Urothelium cell line (cell line): ENCODE measurements around the gene IRF3.

Source experiments
- DNase-seq: peaks from one replicate; pipeline ENCODE4 v3.0.0; 2011; ENCODE audit warnings: low spot score, mixed read lengths
- FAIRE-seq: peaks from 2 replicates; lab custom pipeline; 2011; peaks lifted over from hg19 to GRCh38; lab: Jason Lieb, UNC

The IRF3 gene

DNA sequence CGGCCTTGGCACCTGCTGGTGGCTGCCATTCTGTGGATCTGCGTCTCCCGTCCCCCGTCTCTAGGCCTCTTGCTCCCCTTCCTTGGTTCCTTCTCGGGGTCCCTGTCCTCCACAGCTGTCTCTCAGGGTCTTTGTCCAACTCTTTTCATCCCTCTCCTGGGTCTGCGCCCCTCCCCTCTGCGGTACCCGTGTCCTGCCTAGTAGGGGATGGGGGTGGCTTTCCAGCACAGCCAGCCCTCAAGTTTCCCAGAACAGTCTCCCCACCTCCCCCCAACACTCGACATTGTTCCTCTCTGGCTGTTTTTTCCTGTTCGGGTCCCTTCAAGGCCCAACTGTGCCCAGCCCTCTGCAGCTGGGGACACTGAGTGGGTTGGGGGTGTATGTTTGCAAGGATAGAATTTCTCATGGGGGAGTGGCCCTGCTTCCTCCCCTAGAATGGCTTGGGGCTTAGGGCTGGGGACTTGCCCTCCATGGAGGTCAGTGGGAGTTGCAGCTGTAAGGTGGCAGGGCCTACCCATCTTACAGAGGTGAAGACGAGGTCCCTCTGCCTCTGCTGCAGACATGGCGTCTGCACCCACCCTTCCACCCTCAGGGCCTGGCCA, 23.0 kb upstream of the IRF3 start:
- FAIRE-seq (no peak), DNase-seq (no peak)

DNA sequence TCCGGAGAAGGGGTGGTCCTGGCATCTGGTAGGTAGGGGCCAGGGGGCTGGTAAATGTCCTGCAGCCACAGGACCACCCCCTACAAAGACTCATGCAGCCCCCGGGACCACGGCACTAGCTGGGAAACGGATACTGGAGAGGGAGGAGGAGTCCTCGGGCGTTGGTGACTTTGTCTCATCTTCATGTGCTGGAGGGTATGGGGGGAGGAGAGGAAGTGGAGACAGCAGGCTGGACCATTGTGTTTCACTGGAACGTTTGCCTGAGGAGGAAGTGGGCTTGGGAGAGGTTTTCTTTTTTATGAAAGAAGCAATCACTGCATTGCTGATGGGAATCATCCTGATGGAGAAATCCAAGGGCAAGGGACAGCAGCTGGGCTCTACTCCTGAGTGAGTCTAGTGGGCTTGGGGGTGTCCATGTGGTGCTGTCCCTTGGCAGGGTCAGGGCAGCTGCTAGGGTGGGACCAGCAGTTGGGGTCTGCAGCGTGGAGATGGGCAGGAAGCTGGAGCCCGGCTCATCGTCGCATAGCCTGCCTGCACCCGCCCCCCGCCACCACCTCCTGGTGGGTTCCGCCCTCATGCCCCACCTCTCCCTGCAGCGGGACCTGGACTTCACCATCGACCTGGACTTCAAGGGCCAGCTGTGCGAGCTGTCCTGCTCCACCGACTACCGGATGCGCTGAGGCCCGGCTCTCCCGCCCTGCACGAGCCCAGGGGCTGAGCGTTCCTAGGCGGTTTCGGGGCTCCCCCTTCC, 22.1 kb upstream of the IRF3 start:
- FAIRE-seq (no peak), DNase-seq (no peak)

GRCh38 chr19:49687150-49687549, 21.5 kb upstream of the IRF3 start:
- FAIRE-seq = no peak
- DNase-seq = no peak

DNA sequence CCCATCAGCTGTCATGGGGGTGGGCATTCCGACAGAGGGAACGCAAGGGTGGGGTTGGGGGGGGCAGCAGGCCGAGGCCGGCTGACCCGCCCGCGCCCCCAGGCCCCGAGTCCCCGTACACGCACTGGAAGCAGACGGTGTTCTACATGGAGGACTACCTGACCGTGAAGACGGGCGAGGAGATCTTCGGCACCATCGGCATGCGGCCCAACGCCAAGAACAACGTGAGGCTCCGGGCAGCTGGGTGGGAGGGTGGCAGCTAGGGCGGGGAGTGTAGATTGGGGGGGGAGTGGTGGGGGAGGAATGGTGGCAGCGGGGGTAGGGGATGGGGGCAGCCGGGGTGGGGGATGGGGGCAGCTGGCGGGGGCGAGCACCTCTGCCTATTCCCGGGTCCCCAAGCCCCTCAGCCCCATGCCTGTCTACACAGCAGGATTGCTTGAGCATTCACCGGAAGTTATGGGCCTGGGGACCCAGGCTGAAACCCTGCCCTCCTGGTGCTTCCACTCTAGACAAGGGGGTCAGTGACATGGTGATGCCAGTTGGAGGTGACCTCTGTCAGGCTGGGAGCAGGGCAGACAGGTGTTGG, 20.9 kb upstream of the IRF3 start:
- FAIRE-seq (no peak), DNase-seq (no peak)

GRCh38 chr19:49685845-49686332, 20.2 kb upstream of the IRF3 start:
- FAIRE-seq = no peak
- DNase-seq = no peak

DNA sequence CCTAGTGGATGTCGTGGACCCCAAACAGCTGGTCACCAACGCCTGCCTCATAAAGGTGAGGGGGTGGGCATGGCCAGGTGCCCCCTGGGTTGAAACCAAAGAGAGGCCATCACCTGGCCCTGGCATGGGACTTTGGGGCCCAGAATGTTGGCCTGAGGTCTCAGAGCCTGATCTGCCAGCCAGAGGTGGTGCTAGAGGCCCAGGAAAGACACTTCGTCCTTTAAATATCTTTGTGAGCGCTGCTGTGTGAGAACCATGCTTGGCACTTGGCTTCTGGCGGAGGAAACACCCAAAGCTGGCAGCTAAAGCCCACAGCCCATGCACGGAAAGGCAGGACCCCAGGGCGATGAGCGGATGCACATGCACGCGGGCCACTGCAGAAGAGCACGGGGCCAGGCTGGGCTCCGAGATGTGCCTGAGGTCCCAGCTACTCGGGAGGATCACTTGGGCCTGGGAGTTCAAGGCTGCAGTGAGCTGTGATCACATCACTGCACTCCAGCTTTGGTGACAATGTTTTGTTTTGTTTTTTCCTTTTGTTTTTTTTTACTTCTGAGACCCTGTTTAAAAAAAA, 19.4 kb upstream of the IRF3 start:
- no peak for DNase-seq
- FAIRE-seq = no peak

- DNase-seq (no peak), FAIRE-seq (no peak)
Observed at GRCh38 chr19:49684251-49684982, 18.8 kb upstream of the IRF3 start.

- FAIRE-seq (no peak), DNase-seq (no peak)
Observed at GRCh38 chr19:49683814-49684250, 18.2 kb upstream of the IRF3 start.

- FAIRE-seq (no peak), DNase-seq (no peak)
Observed at GRCh38 chr19:49682274-49682673, 16.6 kb upstream of the IRF3 start.

- DNase-seq (no peak), FAIRE-seq (no peak)
Observed at GRCh38 chr19:49681830-49682229, 16.2 kb upstream of the IRF3 start.

DNA sequence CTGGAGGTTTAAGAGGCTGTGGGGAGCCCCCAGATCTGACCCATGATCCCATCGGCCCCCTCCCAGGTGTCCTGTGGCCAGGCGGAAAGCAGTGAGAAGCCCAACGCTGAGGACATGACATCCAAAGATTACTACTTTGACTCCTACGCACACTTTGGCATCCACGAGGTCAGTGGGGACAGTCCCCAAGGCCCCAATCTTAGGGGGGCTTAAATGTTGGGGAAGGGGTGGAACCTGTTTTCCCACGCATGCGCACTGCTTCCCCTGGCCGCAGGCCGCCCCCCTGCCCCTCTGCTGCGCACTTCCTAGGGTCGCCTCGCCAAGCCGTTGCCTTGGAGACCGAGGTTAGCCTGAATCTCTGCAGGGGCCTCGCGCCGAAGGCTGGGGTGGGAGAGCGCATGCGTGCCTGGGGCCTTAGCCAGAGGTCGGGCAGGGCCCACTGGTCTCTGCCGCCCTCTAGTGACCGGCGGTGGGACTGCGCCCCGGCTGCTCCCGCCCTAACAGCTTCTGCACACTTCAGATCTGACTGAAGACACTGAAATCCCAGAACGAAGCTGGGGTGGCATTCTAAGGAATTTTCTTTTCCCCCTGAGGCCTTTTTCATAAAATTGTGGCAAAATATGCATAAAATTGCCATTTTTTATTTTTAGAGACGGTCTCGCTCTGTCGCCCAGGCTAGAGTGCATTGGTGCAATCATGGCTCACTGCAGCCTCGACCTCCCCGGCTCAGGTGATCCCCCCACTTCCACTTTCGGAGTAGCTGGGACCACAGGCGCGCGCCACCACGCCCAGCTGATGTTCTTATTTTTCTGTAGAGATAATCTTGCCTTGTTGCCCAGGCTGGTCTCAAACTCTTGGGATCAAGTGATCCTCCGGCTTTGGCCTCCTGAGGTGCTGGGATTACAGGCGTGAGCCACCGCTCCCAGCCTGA, 15.0 kb upstream of the IRF3 start:
- DNase-seq = peak; percentile 92
- peak; percentile 65 for FAIRE-seq

- DNase-seq (no peak), FAIRE-seq (no peak)
Observed at GRCh38 chr19:49679771-49680413, 14.2 kb upstream of the IRF3 start.

DNA sequence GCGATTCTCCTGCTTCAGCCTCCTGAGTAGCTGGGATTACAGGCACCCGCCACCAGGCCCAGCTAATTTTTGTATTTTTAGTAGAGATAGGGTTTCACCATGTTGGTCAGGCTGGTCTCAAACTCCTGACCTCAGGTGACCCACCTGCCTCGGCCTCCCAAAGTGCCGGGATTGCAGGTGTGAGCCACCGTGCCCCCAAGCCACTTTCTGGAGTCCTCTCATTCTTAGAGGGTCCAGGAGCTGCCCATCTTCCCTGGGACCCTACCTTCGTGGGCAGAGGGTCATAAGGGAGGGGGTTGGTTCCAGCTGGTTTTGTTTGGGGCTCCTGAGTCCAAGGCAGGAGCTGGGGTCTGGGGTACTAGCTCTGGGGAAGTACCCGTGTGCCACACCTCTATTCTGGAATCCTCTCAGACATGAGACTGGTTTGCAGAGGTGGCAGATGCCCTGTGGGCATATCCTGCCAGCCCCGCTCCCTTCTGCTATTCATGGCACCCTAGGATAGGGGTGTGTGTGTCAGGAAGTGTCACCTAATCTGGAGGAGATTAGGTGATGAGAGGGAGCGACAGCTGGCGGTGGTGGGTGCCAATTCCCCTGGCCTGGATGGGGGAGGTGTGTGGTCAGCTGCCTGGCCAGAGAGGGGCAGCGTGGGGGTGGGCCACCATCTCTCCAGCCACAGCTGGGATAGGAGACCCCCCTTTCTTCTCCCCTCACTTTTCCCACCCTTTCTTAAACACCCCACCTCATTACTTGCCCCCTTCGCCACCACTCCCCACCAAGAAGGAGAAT, 13.5 kb upstream of the IRF3 start:
- DNase-seq = no peak
- FAIRE-seq = no peak

- peak; percentile 58 for DNase-seq
- no peak for FAIRE-seq
Observed at GRCh38 chr19:49677901-49678674, 12.4 kb upstream of the IRF3 start.

- FAIRE-seq (no peak), DNase-seq (peak; percentile 67)
Observed at GRCh38 chr19:49677231-49677900, 11.7 kb upstream of the IRF3 start, which contains the start of gene PRMT1. Gene PRMT1 (plus strand): TSS chr19:49677271. CDS start chr19:49677281, 10 bp downstream.

DNA sequence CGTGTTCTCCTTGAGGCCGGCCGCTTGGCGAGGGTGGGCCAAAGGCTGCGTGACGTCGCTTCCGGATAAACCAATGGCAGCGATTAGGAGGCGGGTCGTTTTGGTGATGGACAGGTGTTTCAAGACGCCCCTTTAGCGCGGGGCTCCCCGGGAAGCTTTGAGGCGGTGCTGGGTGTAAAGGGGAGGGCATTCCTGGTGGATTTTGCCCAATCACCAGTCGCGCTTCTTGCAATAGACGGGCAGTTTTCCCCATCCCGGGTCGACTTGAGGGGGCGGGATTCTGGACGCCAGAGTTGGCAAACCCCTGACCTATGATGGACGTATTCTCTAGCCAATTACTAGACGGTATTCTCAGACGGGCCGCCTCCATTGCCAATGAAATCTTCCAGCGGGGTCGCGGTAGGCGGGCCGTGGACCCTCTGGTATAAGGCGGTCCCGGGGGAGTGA, 11.2 kb upstream of the IRF3 start:
- peak; percentile 92 for FAIRE-seq

DNA sequence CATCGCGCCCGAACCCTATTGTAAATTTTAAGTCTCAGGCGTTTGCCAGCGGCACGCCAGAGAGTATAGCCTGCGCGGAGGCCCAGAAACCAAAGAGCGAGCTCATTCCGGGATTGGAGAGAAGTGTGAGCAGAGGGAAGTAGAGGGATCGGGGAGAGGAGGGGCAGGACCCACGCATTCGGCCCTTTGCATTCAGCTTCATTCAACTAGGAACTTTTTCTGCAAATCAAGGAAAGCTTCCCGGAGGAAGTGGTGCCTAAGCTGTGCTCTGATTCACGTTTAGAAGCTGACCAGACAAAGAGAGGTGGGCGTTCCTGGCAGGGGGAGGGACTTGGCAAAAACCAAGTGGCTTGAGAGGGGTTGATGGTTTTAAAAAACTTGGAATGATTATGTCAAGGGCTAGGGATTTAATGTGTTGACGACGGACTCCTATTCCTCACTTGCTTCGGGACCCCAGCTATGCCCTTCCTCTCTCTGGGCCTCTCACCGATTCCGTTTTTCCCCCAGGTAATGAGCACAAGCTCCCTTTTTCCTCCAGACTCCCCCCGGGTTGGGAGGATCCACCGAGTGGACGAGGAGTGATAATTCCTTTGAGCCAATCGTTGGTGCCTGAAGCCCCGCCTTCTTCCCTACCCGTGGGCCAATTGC, 10.6 kb upstream of the IRF3 start:
- peak; percentile 77 for DNase-seq
- peak; percentile 5 for FAIRE-seq

More for the DNA sequence above, 11.2 kb upstream of the IRF3 start:
- peak; percentile 97 for DNase-seq
